Mesothelial cell of epicardium (in vitro differentiated cells): ENCODE data around the gene PRKN. TPM values are rescaled to one million over a fixed set of nuclear protein-coding genes. Genes with fewer than 3 reads are reported as not detected.

ENCODE experiments used
- DNase-seq, 2 experiments: peaks; one replicate each; pipeline ENCODE4 v3.0.0; 2021; ENCODE audit warnings: low spot score in 2 of 2; ENCODE audit not compliant: unreplicated experiment in 2 of 2
- H3K27ac Mint-ChIP-seq: 2 replicates; pipeline ENCODE4 v1.8.0; 2021; ENCODE audit warnings: mixed read lengths
- H3K27me3 Mint-ChIP-seq: 2 replicates; pipeline ENCODE4 v1.8.0; 2021; ENCODE audit warnings: low read depth, mixed read lengths
- H3K36me3 Mint-ChIP-seq: 2 replicates; pipeline ENCODE4 v1.8.0; 2021; ENCODE audit warnings: mixed read lengths
- H3K4me1 Mint-ChIP-seq: 2 replicates; pipeline ENCODE4 v1.8.0; 2021; ENCODE audit warnings: mixed read lengths
- H3K4me3 Mint-ChIP-seq: 2 replicates; pipeline ENCODE4 v1.8.0; 2021; ENCODE audit warnings: mild to moderate bottlenecking, moderate library complexity, mixed read lengths
- H3K9me3 Mint-ChIP-seq: 2 replicates; pipeline ENCODE4 v1.8.0; 2021; ENCODE audit warnings: mixed read lengths
- total RNA-seq: library from RNA; stranded (reverse); gene quantifications from 3 replicates; pipeline ENCODE4 v1.2.1, GENCODE V29; 2021
- TF ChIP-seq, protein P1 (sequence below): fragments of 200-600 bp; sonication (generic); IDR thresholded peaks from one replicate; pipeline ENCODE4 v1.5.0; 2021; ENCODE audit warnings: antibody characterized with exemption; ENCODE audit not compliant: unreplicated experiment

The PRKN gene
- total RNA-seq, 1 donor from 2014 or later, result 7.6 TPM

DNA sequence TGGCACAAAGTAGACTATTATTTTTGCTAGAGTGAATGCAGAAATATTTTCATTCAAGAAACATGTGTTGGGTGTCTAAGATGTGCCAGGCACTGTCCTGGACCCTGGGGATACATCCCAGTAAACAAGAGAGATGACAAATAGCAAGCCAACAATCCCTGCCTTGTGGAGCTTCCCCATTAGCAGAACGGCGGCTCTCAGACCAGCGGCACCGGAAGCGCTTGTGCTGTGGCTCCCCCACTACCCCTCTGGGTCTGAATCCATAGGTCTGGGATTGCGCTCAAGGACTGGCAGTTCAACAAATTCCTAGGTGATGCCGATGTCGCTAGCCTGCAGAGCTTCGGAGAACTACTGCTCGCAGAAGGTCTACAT, 1355.2 kb downstream of the PRKN start:
- no peak overlapping the region for H3K27ac Mint-ChIP-seq
- H3K27me3 Mint-ChIP-seq, result no peaks in the 10 kb centered on the region
- H3K4me1 Mint-ChIP-seq, result no peaks in the 10 kb centered on the region
- TF ChIP-seq, protein P1, sequence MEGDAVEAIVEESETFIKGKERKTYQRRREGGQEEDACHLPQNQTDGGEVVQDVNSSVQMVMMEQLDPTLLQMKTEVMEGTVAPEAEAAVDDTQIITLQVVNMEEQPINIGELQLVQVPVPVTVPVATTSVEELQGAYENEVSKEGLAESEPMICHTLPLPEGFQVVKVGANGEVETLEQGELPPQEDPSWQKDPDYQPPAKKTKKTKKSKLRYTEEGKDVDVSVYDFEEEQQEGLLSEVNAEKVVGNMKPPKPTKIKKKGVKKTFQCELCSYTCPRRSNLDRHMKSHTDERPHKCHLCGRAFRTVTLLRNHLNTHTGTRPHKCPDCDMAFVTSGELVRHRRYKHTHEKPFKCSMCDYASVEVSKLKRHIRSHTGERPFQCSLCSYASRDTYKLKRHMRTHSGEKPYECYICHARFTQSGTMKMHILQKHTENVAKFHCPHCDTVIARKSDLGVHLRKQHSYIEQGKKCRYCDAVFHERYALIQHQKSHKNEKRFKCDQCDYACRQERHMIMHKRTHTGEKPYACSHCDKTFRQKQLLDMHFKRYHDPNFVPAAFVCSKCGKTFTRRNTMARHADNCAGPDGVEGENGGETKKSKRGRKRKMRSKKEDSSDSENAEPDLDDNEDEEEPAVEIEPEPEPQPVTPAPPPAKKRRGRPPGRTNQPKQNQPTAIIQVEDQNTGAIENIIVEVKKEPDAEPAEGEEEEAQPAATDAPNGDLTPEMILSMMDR, result no peak
- H3K9me3 Mint-ChIP-seq, result no peaks in the 10 kb centered on the region
- H3K4me3 Mint-ChIP-seq, result no peak overlapping the region
- DNase-seq, result no peak
- H3K36me3 Mint-ChIP-seq, result no peaks in the 10 kb centered on the region

DNA sequence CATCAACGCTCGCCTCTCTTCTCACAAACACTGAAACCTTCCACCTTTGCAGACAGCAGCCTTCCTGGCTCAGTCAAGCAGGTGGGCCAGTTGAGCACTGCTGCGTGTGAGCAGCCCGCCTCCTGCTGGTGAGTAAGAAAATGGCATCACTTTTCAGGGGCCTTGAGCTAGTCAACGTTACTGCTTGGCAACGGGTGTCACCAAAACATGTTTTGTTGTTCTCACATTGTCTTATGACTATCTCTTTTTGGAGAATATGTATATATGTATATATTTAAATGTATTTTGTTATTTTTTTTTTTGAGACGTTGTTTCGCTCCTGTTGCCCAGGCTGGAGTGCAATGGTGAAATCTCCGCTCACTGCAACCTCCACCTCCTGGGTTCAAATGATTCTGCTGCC, 1356.7 kb downstream of the PRKN start:
- no peaks in the 10 kb centered on the region for H3K4me1 Mint-ChIP-seq
- TF ChIP-seq, protein P1, result peak; percentile 97
- H3K36me3 Mint-ChIP-seq, result no peaks in the 10 kb centered on the region
- peak; percentile 49 to 76 for DNase-seq
- H3K27me3 Mint-ChIP-seq, result no peaks in the 10 kb centered on the region
- H3K9me3 Mint-ChIP-seq, result no peaks in the 10 kb centered on the region
- H3K27ac Mint-ChIP-seq, result no peak overlapping the region
- no peak overlapping the region for H3K4me3 Mint-ChIP-seq

DNA sequence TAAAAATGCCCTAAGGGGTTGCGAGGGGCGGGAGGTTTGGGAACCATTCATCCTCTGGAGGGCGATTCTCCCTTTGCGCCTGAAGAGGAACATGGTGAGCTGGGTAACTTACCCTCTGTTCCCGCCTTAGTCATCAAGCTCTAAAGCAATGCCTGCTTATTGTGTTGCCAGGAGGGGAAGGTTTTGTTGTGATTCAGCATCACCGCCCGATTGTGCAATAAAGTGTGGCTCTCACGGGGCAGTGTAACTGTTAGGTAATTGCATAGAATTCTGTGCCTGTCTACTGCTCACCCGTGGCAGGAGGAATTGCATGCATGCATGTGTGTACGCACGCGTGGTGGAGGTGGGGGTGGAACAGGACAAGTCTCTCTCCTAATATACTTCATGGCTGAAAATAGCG, 1358.2 kb downstream of the PRKN start:
- H3K4me3 Mint-ChIP-seq, result no peak overlapping the region
- TF ChIP-seq, protein P1, result no peak
- H3K27ac Mint-ChIP-seq, result no peak overlapping the region
- H3K27me3 Mint-ChIP-seq, result no peaks in the 10 kb centered on the region
- no peaks in the 10 kb centered on the region for H3K4me1 Mint-ChIP-seq
- no peaks in the 10 kb centered on the region for H3K9me3 Mint-ChIP-seq
- no peaks in the 10 kb centered on the region for H3K36me3 Mint-ChIP-seq
- no peak for DNase-seq

DNA sequence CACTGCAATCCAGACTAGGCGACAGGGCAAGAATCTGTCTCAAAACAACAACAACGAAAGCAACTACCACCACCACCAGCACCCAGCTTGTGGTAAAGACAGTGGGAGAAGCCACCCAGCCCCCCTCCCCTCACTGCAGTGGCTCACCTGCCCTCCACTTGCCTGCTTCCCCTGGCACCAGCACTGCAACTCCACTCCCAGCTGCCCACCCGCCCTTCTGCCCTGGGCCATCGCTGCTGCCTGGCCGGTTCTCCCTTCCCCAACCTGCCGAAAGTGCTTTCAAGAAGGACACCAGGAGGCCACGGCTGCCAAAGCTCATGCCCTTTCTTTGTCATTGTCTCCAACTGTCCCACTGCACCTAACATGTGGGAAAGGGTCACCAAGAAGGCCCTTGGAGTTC, 1359.1 kb downstream of the PRKN start:
- H3K27me3 Mint-ChIP-seq, result no peaks in the 10 kb centered on the region
- TF ChIP-seq, protein P1, result no peak
- peaks cover under 1% of the 10 kb centered on the region for H3K9me3 Mint-ChIP-seq
- H3K4me3 Mint-ChIP-seq, result no peak overlapping the region
- no peaks in the 10 kb centered on the region for H3K4me1 Mint-ChIP-seq
- no peak overlapping the region for H3K27ac Mint-ChIP-seq
- DNase-seq, result no peak
- peaks cover 1% of the 10 kb centered on the region for H3K36me3 Mint-ChIP-seq

DNA sequence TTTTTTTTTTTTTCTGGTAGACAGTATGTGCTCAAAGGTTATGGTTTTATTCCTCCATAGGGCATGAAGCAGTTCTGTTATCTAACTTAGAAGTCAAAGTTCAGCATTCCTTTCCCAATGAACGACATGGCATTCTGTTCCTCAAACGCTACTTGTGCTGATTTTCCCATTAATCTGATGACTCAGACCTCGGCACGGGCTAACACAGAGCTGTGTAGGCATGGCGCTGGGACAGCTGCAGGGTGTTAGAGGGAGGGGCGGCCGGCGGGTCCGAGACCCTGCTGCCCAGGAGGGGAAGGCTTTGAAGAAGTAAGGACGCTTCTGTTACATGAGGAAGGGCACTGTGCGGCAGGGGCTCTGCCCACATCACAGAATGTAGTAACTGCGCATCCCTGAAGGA, 1360.1 kb downstream of the PRKN start:
- H3K27me3 Mint-ChIP-seq, result no peaks in the 10 kb centered on the region
- H3K4me1 Mint-ChIP-seq, result no peaks in the 10 kb centered on the region
- DNase-seq, result no peak
- no peak overlapping the region for H3K4me3 Mint-ChIP-seq
- peaks cover 9% of the 10 kb centered on the region for H3K9me3 Mint-ChIP-seq
- H3K27ac Mint-ChIP-seq, result no peak overlapping the region
- TF ChIP-seq, protein P1, result no peak
- H3K36me3 Mint-ChIP-seq, result peaks cover 5% of the 10 kb centered on the region

DNA sequence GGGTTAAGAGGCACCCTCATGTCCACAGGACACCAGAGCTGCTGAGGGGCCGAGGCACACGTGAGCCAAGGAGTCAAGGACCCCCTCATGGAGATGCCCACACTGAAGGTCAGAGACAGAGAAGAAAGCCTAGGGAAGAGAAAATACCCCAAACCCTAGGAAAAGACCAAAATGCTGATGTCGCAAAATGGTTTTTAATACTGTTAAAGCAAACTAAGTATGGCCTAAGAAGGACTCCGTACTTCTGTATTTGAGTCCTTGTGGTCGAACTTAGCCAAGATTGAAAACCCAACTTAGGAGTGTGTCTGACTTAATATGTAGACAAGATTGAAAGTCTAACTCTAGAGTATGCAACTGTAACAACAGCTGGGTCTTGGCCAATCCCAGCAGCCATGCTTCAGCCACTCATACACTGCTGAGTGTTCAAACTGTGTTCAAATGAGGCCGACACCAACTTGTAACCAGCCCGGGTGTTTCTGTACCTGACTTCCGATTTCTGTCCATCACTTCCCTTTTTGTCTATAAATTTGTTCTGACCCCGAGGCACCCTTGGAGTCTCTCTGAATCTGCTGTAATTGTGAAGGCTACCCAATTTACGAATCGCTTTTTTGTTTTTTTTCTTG, 1361.2 kb downstream of the PRKN start:
- TF ChIP-seq, protein P1, result no peak
- Mint-ChIP-seq H3K36me3 (peaks cover 5% of the 10 kb centered on the region), H3K4me3 (no peak overlapping the region), H3K27me3 (no peaks in the 10 kb centered on the region), H3K27ac (no peak overlapping the region), H3K4me1 (no peaks in the 10 kb centered on the region), H3K9me3 (peaks cover 11% of the 10 kb centered on the region)
- DNase-seq, result no peak
